ENCODE data around the gene NUMA1.

The NUMA1 gene

GRCh38 chr11:72009156-72009555 lies 71.2 kb downstream of the NUMA1 start:
- Histone ChIP-seq H3K9me3 (ENCODE audit: severe bottlenecking) (no peaks in the 10 kb centered on the region), H3K27me3 (ENCODE audit: insufficient read depth, poor library complexity, severe bottlenecking) (no peaks in the 10 kb centered on the region), H3K27ac (ENCODE audit: poor library complexity, severe bottlenecking) (no peak overlapping the region), H3K4me1 (ENCODE audit: insufficient read depth, poor library complexity, severe bottlenecking) (no peaks in the 10 kb centered on the region), H3K4me3 (ENCODE audit: severe bottlenecking) (no peak overlapping the region), H3K36me3 (ENCODE audit: low read depth) (peaks cover 94% of the 10 kb centered on the region)
- ATAC-seq (ENCODE audit: low read depth): no peak
- no peak for DNase-seq (ENCODE audit: low spot score)
- no peak for TF ChIP-seq CTCF (IDR thresholded peaks at IDR 0.05; ENCODE audit: poor library complexity, severe bottlenecking)

- no peak for DNase-seq (ENCODE audit: low spot score)
- no peak for TF ChIP-seq CTCF (IDR thresholded peaks at IDR 0.05; ENCODE audit: poor library complexity, severe bottlenecking)
- H3K36me3 ChIP-seq (ENCODE audit: low read depth): peaks cover 96% of the 10 kb centered on the region
- no peaks in the 10 kb centered on the region for H3K4me1 ChIP-seq (ENCODE audit: insufficient read depth, poor library complexity, severe bottlenecking)
- no peak overlapping the region for H3K4me3 ChIP-seq (ENCODE audit: severe bottlenecking)
- ATAC-seq (ENCODE audit: low read depth): no peak
- no peaks in the 10 kb centered on the region for H3K27me3 ChIP-seq (ENCODE audit: insufficient read depth, poor library complexity, severe bottlenecking)
- H3K9me3 ChIP-seq (ENCODE audit: severe bottlenecking): no peaks in the 10 kb centered on the region
- no peak overlapping the region for H3K27ac ChIP-seq (ENCODE audit: poor library complexity, severe bottlenecking)
Observed at GRCh38 chr11:72008728-72009127, 71.6 kb downstream of the NUMA1 start.

- no peak for DNase-seq (ENCODE audit: low spot score)
Observed at GRCh38 chr11:72007587-72007986, 72.8 kb downstream of the NUMA1 start.

GRCh38 chr11:72007089-72007476 lies 73.3 kb downstream of the NUMA1 start:
- no peak for TF ChIP-seq CTCF (IDR thresholded peaks at IDR 0.05; ENCODE audit: poor library complexity, severe bottlenecking)
- no peak for ATAC-seq (ENCODE audit: low read depth)

More at GRCh38 chr11:72007587-72007986, 72.8 kb downstream of the NUMA1 start:
- no peak for ATAC-seq (ENCODE audit: low read depth)
- no peaks in the 10 kb centered on the region for H3K4me1 ChIP-seq (ENCODE audit: insufficient read depth, poor library complexity, severe bottlenecking)
- no peak overlapping the region for H3K4me3 ChIP-seq (ENCODE audit: severe bottlenecking)
- H3K27me3 ChIP-seq (ENCODE audit: insufficient read depth, poor library complexity, severe bottlenecking): no peaks in the 10 kb centered on the region
- no peaks in the 10 kb centered on the region for H3K9me3 ChIP-seq (ENCODE audit: severe bottlenecking)
- TF ChIP-seq CTCF (IDR thresholded peaks at IDR 0.05; ENCODE audit: poor library complexity, severe bottlenecking): no peak
- peaks cover 96% of the 10 kb centered on the region for H3K36me3 ChIP-seq (ENCODE audit: low read depth)
- no peak overlapping the region for H3K27ac ChIP-seq (ENCODE audit: poor library complexity, severe bottlenecking)

GRCh38 chr11:72006309-72007088 lies 73.8 kb downstream of the NUMA1 start:
- Histone ChIP-seq H3K36me3 (ENCODE audit: low read depth) (peaks cover 87% of the 10 kb centered on the region), H3K27me3 (ENCODE audit: insufficient read depth, poor library complexity, severe bottlenecking) (no peaks in the 10 kb centered on the region), H3K4me1 (ENCODE audit: insufficient read depth, poor library complexity, severe bottlenecking) (no peaks in the 10 kb centered on the region), H3K4me3 (ENCODE audit: severe bottlenecking) (no peak overlapping the region), H3K27ac (ENCODE audit: poor library complexity, severe bottlenecking) (no peak overlapping the region), H3K9me3 (ENCODE audit: severe bottlenecking) (no peaks in the 10 kb centered on the region)
- no peak for TF ChIP-seq CTCF (IDR thresholded peaks at IDR 0.05; ENCODE audit: poor library complexity, severe bottlenecking)
- ATAC-seq (ENCODE audit: low read depth) (no peak), DNase-seq (ENCODE audit: low spot score) (no peak)

More at GRCh38 chr11:72007089-72007476, 73.3 kb downstream of the NUMA1 start:
- DNase-seq (ENCODE audit: low spot score): no peak
- Histone ChIP-seq H3K27me3 (ENCODE audit: insufficient read depth, poor library complexity, severe bottlenecking) (no peaks in the 10 kb centered on the region), H3K4me1 (ENCODE audit: insufficient read depth, poor library complexity, severe bottlenecking) (no peaks in the 10 kb centered on the region), H3K9me3 (ENCODE audit: severe bottlenecking) (no peaks in the 10 kb centered on the region), H3K4me3 (ENCODE audit: severe bottlenecking) (no peak overlapping the region), H3K36me3 (ENCODE audit: low read depth) (peaks cover 93% of the 10 kb centered on the region), H3K27ac (ENCODE audit: poor library complexity, severe bottlenecking) (no peak overlapping the region)
